ENCODE results near the gene GNA12. TPM values are rescaled to one million over a fixed set of nuclear protein-coding genes. Genes with fewer than 3 reads are reported as not detected.
A peak's percentile ranks its signal among the peaks of the same experiment; 100 is the strongest.

Gene GNA12
- total RNA-seq, 3 donors from 2014 or later (not counting 1 experiment from before 2014, with no cell fraction given): 12.6 to 20.2 (median 19.5) TPM

DNA sequence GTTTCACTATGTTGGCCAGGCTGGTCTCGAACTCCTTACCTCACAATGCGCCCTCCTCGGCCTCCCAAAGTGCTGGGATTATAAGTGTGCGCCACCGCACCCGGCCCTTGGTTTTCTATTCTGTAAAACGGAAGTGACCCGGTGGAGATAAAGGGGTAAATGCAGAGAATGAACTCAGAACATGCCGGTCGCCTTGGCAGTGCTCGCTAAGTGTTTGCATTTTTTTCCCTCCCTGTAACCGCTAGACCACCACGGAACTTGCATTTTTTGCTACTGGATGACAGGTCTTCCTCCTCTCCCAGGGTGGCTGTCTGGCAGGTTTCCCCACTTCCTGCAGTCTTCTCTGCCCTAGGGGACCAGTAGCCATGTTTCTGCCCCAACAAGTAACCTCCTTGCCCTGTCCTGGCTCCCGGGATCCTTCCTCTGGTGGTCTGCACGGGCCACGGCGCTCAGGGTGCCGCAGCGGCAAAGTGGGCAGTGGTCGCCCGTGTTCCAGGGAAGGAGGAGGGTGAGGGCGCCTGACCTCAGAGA lies 18.8 kb upstream of the GNA12 start:
- H3K36me3 Mint-ChIP-seq: no peaks in the 10 kb centered on the region
- 82% methylated on average over 22 of the region's 22 CpGs for WGBS (ENCODE audit: insufficient coverage)
- no peaks in the 10 kb centered on the region for H3K9me3 ChIP-seq (ENCODE audit: control insufficient read depth, insufficient read depth, low read length)
- TF ChIP-seq, protein P1, sequence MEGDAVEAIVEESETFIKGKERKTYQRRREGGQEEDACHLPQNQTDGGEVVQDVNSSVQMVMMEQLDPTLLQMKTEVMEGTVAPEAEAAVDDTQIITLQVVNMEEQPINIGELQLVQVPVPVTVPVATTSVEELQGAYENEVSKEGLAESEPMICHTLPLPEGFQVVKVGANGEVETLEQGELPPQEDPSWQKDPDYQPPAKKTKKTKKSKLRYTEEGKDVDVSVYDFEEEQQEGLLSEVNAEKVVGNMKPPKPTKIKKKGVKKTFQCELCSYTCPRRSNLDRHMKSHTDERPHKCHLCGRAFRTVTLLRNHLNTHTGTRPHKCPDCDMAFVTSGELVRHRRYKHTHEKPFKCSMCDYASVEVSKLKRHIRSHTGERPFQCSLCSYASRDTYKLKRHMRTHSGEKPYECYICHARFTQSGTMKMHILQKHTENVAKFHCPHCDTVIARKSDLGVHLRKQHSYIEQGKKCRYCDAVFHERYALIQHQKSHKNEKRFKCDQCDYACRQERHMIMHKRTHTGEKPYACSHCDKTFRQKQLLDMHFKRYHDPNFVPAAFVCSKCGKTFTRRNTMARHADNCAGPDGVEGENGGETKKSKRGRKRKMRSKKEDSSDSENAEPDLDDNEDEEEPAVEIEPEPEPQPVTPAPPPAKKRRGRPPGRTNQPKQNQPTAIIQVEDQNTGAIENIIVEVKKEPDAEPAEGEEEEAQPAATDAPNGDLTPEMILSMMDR (IDR thresholded peaks at IDR 0.05): no peak
- no peaks in the 10 kb centered on the region for H3K9me3 Mint-ChIP-seq
- H3K27me3 ChIP-seq (ENCODE audit: control insufficient read depth, insufficient read depth, low read length): no peaks in the 10 kb centered on the region
- H3K4me1 Mint-ChIP-seq: peaks cover 20 to 22% of the 10 kb centered on the region in 2 donors
- peak overlapping the region; percentile 63 to 91 for H3K27ac Mint-ChIP-seq
- peak overlapping the region; percentile 70 for H3K4me3 Mint-ChIP-seq
- DNase-seq (peak in 1 of 2 donors; percentile 67), ATAC-seq (peak in 2 of 3 donors; percentile 8 to 32)
- H3K4me3 ChIP-seq (ENCODE audit: low read length): no peak overlapping the region
- peaks cover 31% of the 10 kb centered on the region for H3K4me1 ChIP-seq (ENCODE audit: control insufficient read depth, insufficient read depth, low read length)
- H3K36me3 ChIP-seq (ENCODE audit: control insufficient read depth, insufficient read depth, low read length): no peaks in the 10 kb centered on the region
- intact Hi-C loops (cut with micrococcal nuclease): loop anchor here (1.0 to 10.0 kb wide), 2 partner anchors 12 to 812 kb away; no protein-coding TSS in a partner anchor
- H3K27ac ChIP-seq (ENCODE audit: low read length): peak overlapping the region; percentile 69
- peaks cover 10 to 13% of the 10 kb centered on the region in 2 donors for H3K27me3 Mint-ChIP-seq (ENCODE audit: low read depth in 2 of 2)

DNA sequence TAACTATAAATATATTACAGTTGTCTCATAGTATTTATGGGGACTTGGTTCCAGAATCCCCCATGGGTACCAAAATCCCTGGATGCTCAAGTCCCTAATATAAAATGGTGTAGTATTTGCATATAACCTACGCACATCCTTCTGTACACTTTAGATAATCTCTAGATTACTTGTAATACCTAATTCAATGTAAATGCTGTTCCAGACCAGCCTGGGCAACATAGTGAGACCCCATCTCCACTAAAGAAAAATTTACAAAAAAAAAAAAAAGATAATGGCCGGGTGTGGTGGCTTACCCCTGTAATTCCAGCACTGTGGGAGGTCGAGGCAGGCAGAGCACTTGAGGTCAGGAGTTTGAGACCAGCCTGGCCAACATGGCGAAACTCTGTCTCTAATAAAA lies 17.4 kb upstream of the GNA12 start:
- Histone ChIP-seq H3K4me1 (ENCODE audit: control insufficient read depth, insufficient read depth, low read length) (peaks cover 31% of the 10 kb centered on the region), H3K9me3 (ENCODE audit: control insufficient read depth, insufficient read depth, low read length) (no peaks in the 10 kb centered on the region), H3K36me3 (ENCODE audit: control insufficient read depth, insufficient read depth, low read length) (no peaks in the 10 kb centered on the region), H3K27ac (ENCODE audit: low read length) (no peak overlapping the region), H3K27me3 (ENCODE audit: control insufficient read depth, insufficient read depth, low read length) (no peaks in the 10 kb centered on the region), H3K4me3 (ENCODE audit: low read length) (no peak overlapping the region)
- TF ChIP-seq, protein P1 (IDR thresholded peaks at IDR 0.05): no peak
- Mint-ChIP-seq H3K27ac (no peak overlapping the region), H3K9me3 (no peaks in the 10 kb centered on the region), H3K36me3 (no peaks in the 10 kb centered on the region), H3K4me1 (peaks cover 20 to 22% of the 10 kb centered on the region in 2 donors), H3K4me3 (no peak overlapping the region), H3K27me3 (ENCODE audit: low read depth in 2 of 2) (peaks cover 10 to 13% of the 10 kb centered on the region in 2 donors)
- DNase-seq (no peak), ATAC-seq (no peak)
- WGBS (ENCODE audit: insufficient coverage): 97% methylated on average over 3 of the region's 4 CpGs
- intact Hi-C loops (cut with micrococcal nuclease): loop anchor here (10.0 kb wide), 1 partner anchor 813 kb away; no protein-coding TSS in a partner anchor

DNA sequence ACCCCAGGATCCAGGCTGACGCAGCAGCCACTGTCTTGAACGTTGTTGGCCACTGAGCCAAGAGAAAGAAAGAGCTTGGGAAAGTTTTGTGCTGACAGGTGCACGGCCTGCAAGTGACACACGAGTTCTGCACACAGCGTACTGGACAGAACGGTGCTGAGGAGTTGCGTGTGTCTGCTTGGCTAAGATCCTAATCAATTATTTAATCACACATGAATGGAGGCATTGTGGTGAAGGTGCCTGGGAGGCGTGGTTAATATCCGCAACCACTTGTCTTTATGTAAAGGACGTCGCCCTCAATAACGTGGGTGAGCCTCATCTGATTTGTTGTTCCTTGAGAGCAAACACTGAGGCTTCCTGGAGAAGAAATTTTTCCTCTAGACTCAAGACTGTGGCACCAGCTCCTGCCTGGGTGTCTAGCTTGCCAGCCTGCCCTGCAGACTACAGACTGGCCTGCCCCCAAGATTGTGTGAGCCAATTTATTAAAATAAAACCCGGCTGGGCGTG lies 16.6 kb upstream of the GNA12 start:
- Mint-ChIP-seq H3K4me3 (no peak overlapping the region), H3K27ac (no peak overlapping the region), H3K9me3 (no peaks in the 10 kb centered on the region), H3K27me3 (ENCODE audit: low read depth in 2 of 2) (peaks cover 10 to 13% of the 10 kb centered on the region in 2 donors), H3K36me3 (no peaks in the 10 kb centered on the region), H3K4me1 (peaks cover 20 to 22% of the 10 kb centered on the region in 2 donors)
- ATAC-seq (no peak), DNase-seq (no peak)
- Histone ChIP-seq H3K4me3 (ENCODE audit: low read length) (no peak overlapping the region), H3K36me3 (ENCODE audit: control insufficient read depth, insufficient read depth, low read length) (no peaks in the 10 kb centered on the region), H3K4me1 (ENCODE audit: control insufficient read depth, insufficient read depth, low read length) (peaks cover 31% of the 10 kb centered on the region), H3K9me3 (ENCODE audit: control insufficient read depth, insufficient read depth, low read length) (no peaks in the 10 kb centered on the region), H3K27ac (ENCODE audit: low read length) (no peak overlapping the region), H3K27me3 (ENCODE audit: control insufficient read depth, insufficient read depth, low read length) (no peaks in the 10 kb centered on the region)
- WGBS (ENCODE audit: insufficient coverage): 88% methylated on average over 14 of the region's 14 CpGs
- intact Hi-C loops (cut with micrococcal nuclease): loop anchor here (10.0 kb wide), 1 partner anchor 814 kb away; no protein-coding TSS in a partner anchor
- TF ChIP-seq, protein P1 (IDR thresholded peaks at IDR 0.05): no peak

Data from natural killer cell (primary cell).